ENCODE data around the gene FXR2. TPM values are rescaled to one million over a fixed set of nuclear protein-coding genes. Genes with fewer than 3 reads are reported as not detected.

FXR2 gene
- total RNA-seq, 1 donor from 2014 or later: 111 TPM

GRCh38 chr17:7570351-7570750 lies 44.3 kb downstream of the FXR2 start:
- Histone ChIP-seq H3K36me3 (peaks cover 71% of the 10 kb centered on the region), H3K9me3 (replicated peaks) (no peaks in the 10 kb centered on the region), H3K27ac (replicated peaks) (no peak overlapping the region), H3K27me3 (ENCODE audit: low read depth) (no peaks in the 10 kb centered on the region), H3K4me1 (peaks cover 32% of the 10 kb centered on the region), H3K4me3 (no peak overlapping the region)
- DNase-seq: no peak
- intact Hi-C loops (cut with micrococcal nuclease): no loop called here
- TF ChIP-seq, protein P1, sequence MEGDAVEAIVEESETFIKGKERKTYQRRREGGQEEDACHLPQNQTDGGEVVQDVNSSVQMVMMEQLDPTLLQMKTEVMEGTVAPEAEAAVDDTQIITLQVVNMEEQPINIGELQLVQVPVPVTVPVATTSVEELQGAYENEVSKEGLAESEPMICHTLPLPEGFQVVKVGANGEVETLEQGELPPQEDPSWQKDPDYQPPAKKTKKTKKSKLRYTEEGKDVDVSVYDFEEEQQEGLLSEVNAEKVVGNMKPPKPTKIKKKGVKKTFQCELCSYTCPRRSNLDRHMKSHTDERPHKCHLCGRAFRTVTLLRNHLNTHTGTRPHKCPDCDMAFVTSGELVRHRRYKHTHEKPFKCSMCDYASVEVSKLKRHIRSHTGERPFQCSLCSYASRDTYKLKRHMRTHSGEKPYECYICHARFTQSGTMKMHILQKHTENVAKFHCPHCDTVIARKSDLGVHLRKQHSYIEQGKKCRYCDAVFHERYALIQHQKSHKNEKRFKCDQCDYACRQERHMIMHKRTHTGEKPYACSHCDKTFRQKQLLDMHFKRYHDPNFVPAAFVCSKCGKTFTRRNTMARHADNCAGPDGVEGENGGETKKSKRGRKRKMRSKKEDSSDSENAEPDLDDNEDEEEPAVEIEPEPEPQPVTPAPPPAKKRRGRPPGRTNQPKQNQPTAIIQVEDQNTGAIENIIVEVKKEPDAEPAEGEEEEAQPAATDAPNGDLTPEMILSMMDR (IDR thresholded peaks at IDR 0.05; ENCODE audit: borderline replicate concordance): no peak

GRCh38 chr17:7569571-7569970 lies 45.1 kb downstream of the FXR2 start:
- no peak overlapping the region for H3K27ac ChIP-seq (replicated peaks)
- no peak overlapping the region for H3K4me3 ChIP-seq
- intact Hi-C loops (cut with micrococcal nuclease): loop anchor here (10.0 kb wide), 1 partner anchor 55 kb away; no protein-coding TSS in a partner anchor
- no peaks in the 10 kb centered on the region for H3K9me3 ChIP-seq (replicated peaks)
- no peaks in the 10 kb centered on the region for H3K27me3 ChIP-seq (ENCODE audit: low read depth)
- DNase-seq: no peak
- peaks cover 28% of the 10 kb centered on the region for H3K4me1 ChIP-seq
- TF ChIP-seq, protein P1 (IDR thresholded peaks at IDR 0.05; ENCODE audit: borderline replicate concordance): no peak
- peaks cover 71% of the 10 kb centered on the region for H3K36me3 ChIP-seq

DNA sequence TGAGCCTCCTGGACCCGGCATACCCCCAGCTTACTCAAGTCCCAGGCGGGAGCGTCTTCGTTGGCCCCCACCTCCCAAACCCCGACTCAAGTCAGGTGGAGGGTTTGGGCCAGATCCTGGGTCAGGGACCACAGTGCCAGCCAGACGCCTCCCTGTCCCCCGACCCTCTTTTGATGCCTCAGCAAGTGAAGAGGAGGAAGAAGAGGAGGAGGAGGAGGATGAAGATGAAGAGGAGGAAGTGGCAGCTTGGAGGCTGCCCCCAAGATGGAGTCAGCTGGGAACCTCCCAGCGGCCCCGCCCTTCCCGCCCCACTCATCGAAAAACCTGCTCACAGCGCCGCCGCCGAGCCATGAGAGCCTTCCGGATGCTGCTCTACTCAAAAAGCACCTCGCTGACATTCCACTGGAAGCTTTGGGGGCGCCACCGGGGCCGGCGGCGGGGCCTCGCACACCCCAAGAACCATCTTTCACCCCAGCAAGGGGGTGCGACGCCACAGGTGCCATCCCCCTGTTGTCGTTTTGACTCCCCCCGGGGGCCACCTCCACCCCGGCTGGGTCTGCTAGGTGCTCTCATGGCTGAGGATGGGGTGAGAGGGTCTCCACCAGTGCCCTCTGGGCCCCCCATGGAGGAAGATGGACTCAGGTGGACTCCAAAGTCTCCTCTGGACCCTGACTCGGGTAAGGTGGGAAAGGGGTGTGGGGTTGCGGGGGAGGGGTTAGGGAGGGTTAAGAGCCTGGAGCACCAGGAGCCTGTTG lies 51.4 kb downstream of the FXR2 start:
- Histone ChIP-seq H3K9me3 (replicated peaks) (no peaks in the 10 kb centered on the region), H3K4me1 (peaks cover 66% of the 10 kb centered on the region), H3K36me3 (peaks cover 51% of the 10 kb centered on the region), H3K27me3 (ENCODE audit: low read depth) (no peaks in the 10 kb centered on the region), H3K27ac (replicated peaks) (no peak overlapping the region), H3K4me3 (peak overlapping the region; percentile 99)
- no peak for DNase-seq
- TF ChIP-seq, protein P1 (IDR thresholded peaks at IDR 0.05; ENCODE audit: borderline replicate concordance): no peak
- intact Hi-C loops (cut with micrococcal nuclease): loop anchor here (10.0 kb wide), 1 partner anchor 48 kb away; no protein-coding TSS in a partner anchor

DNA sequence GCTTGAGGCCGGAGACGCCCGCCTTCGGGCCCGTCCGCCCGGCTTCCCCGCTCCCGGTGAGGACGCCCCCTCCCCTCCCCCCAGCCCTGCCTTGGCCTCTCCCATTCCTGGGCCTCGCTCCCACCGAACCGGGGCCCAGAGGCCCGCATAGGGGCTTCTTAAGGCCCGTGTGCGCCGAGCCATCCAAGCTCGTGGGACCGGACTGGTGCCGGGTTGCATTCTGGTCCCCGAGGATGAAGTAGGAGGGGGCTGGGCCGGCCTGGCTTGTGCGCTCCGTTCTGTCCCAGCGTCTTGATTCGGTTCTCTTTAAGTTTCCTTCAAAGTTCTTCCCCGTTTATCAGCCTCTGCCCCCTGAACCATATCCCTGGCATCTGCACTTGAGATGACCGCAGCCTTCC lies 52.5 kb downstream of the FXR2 start:
- intact Hi-C loops (cut with micrococcal nuclease): loop anchor here (10.0 kb wide), 1 partner anchor 47 kb away; no protein-coding TSS in a partner anchor
- Histone ChIP-seq H3K4me3 (peak overlapping the region; percentile 99), H3K27me3 (ENCODE audit: low read depth) (no peaks in the 10 kb centered on the region), H3K27ac (replicated peaks) (peak overlapping the region; percentile 94), H3K4me1 (peaks cover 77% of the 10 kb centered on the region), H3K9me3 (replicated peaks) (no peaks in the 10 kb centered on the region), H3K36me3 (peaks cover 43% of the 10 kb centered on the region)
- TF ChIP-seq, protein P1 (IDR thresholded peaks at IDR 0.05; ENCODE audit: borderline replicate concordance): no peak
- DNase-seq: no peak

DNA sequence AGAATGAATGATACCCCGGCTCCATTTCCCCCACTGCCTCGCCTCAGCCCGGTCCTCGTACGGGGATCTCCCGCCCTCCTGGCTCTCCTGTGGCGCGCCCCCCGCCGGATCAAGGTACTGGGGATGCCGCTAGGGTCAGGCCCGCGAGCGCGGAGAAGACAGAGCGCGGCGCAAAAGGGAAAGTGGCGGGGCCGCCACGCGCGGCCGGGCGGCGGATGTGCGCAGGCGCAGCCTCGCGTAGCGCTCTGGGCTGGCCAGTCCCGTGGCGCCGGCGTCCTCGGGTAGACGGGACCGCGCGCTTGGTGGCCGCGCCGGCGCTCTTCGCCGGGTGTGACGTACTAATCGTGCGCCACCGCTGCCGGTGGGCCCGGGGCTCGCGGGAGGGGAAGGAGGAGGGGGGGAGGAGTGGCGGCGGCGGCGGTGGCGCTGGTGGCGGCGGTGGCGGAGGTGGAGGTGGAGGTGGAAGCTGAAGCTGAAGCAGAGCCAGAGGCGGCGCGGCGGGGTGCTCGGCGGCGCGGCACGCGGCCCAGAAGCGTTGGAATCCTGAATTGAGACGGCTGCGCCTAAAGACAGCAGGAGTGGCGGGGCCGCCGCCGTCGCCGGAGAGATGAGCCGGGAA lies 53.0 kb downstream of the FXR2 start, which contains the start of gene SENP3:
Gene SENP3 (plus strand): TSS at position 331 of the 619 bp plus-strand sequence. CDS start 1,158 bp downstream, outside the sequence.
- H3K4me1 ChIP-seq: peaks cover 81% of the 10 kb centered on the region
- no peaks in the 10 kb centered on the region for H3K9me3 ChIP-seq (replicated peaks)

More for the DNA sequence above, 53.0 kb downstream of the FXR2 start, which contains the start of gene SENP3:
- DNase-seq: peak; percentile 91
- Histone ChIP-seq H3K4me3 (peak within 1 kb of the TSS; percentile 99), H3K27ac (replicated peaks) (peak within 1 kb of the TSS; percentile 94), H3K36me3 (peaks cover 38% of the 10 kb centered on the region), H3K27me3 (ENCODE audit: low read depth) (no peaks in the 10 kb centered on the region)
- TF ChIP-seq, protein P1 (IDR thresholded peaks at IDR 0.05; ENCODE audit: borderline replicate concordance): no peak
- intact Hi-C loops (cut with micrococcal nuclease): loop anchor here (10.0 kb wide), 1 partner anchor 47 kb away; no protein-coding TSS in a partner anchor

Measured in left ventricle myocardium inferior (tissue), 1 donor.